Measurements from ENCODE around the gene PIGN. TPM values are rescaled to one million over a fixed set of nuclear protein-coding genes. Genes with fewer than 3 reads are reported as not detected.

The PIGN gene
- total and polyA plus RNA-seq, 2 donors (not counting 1 experiment from before 2014, with no cell fraction given) = 2.7 to 37.3 TPM

DNA sequence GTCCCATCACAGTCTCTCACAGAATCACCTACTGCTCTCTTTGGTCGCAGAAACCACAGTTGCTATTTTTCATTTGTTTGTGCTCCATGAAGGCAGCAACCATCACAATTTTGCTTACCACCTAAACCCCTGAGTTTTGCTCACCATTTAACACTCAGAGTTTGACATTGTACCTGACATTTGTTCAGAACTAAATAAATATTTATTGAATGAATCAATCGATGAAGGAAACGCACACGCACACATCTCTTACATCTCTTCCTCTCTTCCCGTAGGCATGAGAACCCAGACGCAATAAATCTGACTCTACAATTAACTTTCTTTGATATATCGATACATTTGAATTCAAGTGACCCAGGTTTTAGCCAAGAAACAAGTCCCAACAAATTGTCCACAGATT lies 188.5 kb downstream of the PIGN start:
- DNase-seq = no peak
- ChIA-PET CTCF (no interaction called here), POLR2A (no interaction called here)
- no peak overlapping the region for H3K4me3 Mint-ChIP-seq
- no peak for ATAC-seq (ENCODE audit: low read depth)
- H3K27me3 ChIP-seq (replicated peaks in 1 of 4; ENCODE audit: control extremely low read depth in 1 of 4, control insufficient read depth in 3 of 4, insufficient read depth in 4 of 4, low read length in 3 of 4) = no peaks in the 10 kb centered on the region
- no peaks in the 10 kb centered on the region for H3K79me2 ChIP-seq (ENCODE audit: control insufficient read depth, insufficient read depth, low read length)
- intact Hi-C loops (cut with micrococcal nuclease) = no loop called here
- H3K27ac ChIP-seq (ENCODE audit: low read length in 2 of 2) = no peak overlapping the region
- TF ChIP-seq, protein P1, sequence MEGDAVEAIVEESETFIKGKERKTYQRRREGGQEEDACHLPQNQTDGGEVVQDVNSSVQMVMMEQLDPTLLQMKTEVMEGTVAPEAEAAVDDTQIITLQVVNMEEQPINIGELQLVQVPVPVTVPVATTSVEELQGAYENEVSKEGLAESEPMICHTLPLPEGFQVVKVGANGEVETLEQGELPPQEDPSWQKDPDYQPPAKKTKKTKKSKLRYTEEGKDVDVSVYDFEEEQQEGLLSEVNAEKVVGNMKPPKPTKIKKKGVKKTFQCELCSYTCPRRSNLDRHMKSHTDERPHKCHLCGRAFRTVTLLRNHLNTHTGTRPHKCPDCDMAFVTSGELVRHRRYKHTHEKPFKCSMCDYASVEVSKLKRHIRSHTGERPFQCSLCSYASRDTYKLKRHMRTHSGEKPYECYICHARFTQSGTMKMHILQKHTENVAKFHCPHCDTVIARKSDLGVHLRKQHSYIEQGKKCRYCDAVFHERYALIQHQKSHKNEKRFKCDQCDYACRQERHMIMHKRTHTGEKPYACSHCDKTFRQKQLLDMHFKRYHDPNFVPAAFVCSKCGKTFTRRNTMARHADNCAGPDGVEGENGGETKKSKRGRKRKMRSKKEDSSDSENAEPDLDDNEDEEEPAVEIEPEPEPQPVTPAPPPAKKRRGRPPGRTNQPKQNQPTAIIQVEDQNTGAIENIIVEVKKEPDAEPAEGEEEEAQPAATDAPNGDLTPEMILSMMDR (IDR thresholded peaks at IDR 0.05) = no peak
- no peak for TF ChIP-seq EZH2 (IDR thresholded peaks at IDR 0.05; ENCODE audit: borderline replicate concordance, insufficient read depth, low read depth, low read length, poor library complexity, severe bottlenecking)
- H3K4me2 ChIP-seq (replicated peaks; ENCODE audit: low read depth, low read length, poor library complexity, severe bottlenecking) = no peak overlapping the region
- no peak overlapping the region for H3K4me3 ChIP-seq (ENCODE audit: control extremely low read depth in 1 of 5, extremely low read depth in 1 of 5, insufficient read depth in 1 of 5, low read depth in 2 of 5, low read length in 4 of 5)
- H3K9me3 Mint-ChIP-seq (ENCODE audit: insufficient read depth) = no peaks in the 10 kb centered on the region
- no peaks in the 10 kb centered on the region for H3K4me1 Mint-ChIP-seq
- no peak overlapping the region for H3K27ac Mint-ChIP-seq
- no peak overlapping the region for H3K9ac ChIP-seq (ENCODE audit: low read length)
- WGBS (ENCODE audit: insufficient coverage) = 97% methylated on average over 6 of the region's 7 CpGs
- H3K4me1 ChIP-seq (ENCODE audit: control insufficient read depth in 2 of 2, insufficient read depth in 2 of 2, low read length in 2 of 2) = no peaks in the 10 kb centered on the region
- H3K9me3 ChIP-seq (ENCODE audit: control extremely low read depth in 1 of 3, control insufficient read depth in 2 of 3, insufficient read depth in 1 of 3, low read length in 2 of 3) = peaks cover 4 to 9% (median 7%) of the 10 kb centered on the region in 3 donors
- peaks cover 17% of the 10 kb centered on the region for H3K27me3 Mint-ChIP-seq
- no peak overlapping the region for H2AFZ ChIP-seq (ENCODE audit: insufficient read depth, low read depth, low read length, poor library complexity, severe bottlenecking)
- no peaks in the 10 kb centered on the region for H3K36me3 ChIP-seq (replicated peaks in 1 of 2; ENCODE audit: control extremely low read depth in 1 of 2, control insufficient read depth in 1 of 2, extremely low read depth in 1 of 2, insufficient read depth in 2 of 2, low read length in 1 of 2)
- no peaks in the 10 kb centered on the region for H4K20me1 ChIP-seq (ENCODE audit: control insufficient read depth, insufficient read depth, low read length, poor library complexity, severe bottlenecking)

DNA sequence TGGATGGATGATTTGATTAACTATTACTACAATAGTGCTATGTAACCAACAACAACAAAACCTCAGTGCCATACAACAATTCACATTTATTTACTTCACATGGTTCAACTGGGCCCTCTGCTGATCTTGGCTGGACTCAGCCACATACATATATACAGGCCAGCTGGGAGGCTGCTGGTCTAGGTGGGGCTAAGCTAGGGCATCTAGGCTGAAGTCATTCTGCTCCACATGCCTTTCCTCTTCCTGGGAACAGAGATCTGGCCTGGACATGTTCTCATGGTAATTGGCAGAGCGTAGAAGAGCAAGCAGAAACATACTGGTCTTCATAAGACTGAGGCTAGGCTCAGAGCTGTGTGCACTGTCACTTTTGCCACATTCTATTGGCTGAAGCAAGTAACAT lies 191.2 kb downstream of the PIGN start:
- H2AFZ ChIP-seq (ENCODE audit: insufficient read depth, low read depth, low read length, poor library complexity, severe bottlenecking) = no peak overlapping the region
- CTCF ChIA-PET = no interaction called here
- H3K27ac Mint-ChIP-seq = no peak overlapping the region

More for the DNA sequence above, 191.2 kb downstream of the PIGN start:
- POLR2A ChIA-PET = no interaction called here
- no peaks in the 10 kb centered on the region for H3K79me2 ChIP-seq (ENCODE audit: control insufficient read depth, insufficient read depth, low read length)
- Mint-ChIP-seq H3K4me3 (no peak overlapping the region), H3K27me3 (peaks cover 11% of the 10 kb centered on the region), H3K9me3 (ENCODE audit: insufficient read depth) (no peaks in the 10 kb centered on the region), H3K4me1 (no peaks in the 10 kb centered on the region)
- H3K27me3 ChIP-seq (replicated peaks in 1 of 4; ENCODE audit: control extremely low read depth in 1 of 4, control insufficient read depth in 3 of 4, insufficient read depth in 4 of 4, low read length in 3 of 4) = no peaks in the 10 kb centered on the region
- no peak overlapping the region for H3K27ac ChIP-seq (ENCODE audit: low read length in 2 of 2)
- intact Hi-C loops (cut with micrococcal nuclease) = no loop called here
- H3K9me3 ChIP-seq (ENCODE audit: control extremely low read depth in 1 of 3, control insufficient read depth in 2 of 3, insufficient read depth in 1 of 3, low read length in 2 of 3) = peaks cover 0 to under 1% (median 0%) of the 10 kb centered on the region in 3 donors
- no peak for DNase-seq
- H3K4me3 ChIP-seq (ENCODE audit: control extremely low read depth in 1 of 5, extremely low read depth in 1 of 5, insufficient read depth in 1 of 5, low read depth in 2 of 5, low read length in 4 of 5) = no peak overlapping the region
- no peaks in the 10 kb centered on the region for H3K4me1 ChIP-seq (ENCODE audit: control insufficient read depth in 2 of 2, insufficient read depth in 2 of 2, low read length in 2 of 2)
- 100% methylated on average over 1 of the region's 1 CpG for WGBS (ENCODE audit: insufficient coverage)
- no peaks in the 10 kb centered on the region for H4K20me1 ChIP-seq (ENCODE audit: control insufficient read depth, insufficient read depth, low read length, poor library complexity, severe bottlenecking)
- no peak for TF ChIP-seq EZH2 (IDR thresholded peaks at IDR 0.05; ENCODE audit: borderline replicate concordance, insufficient read depth, low read depth, low read length, poor library complexity, severe bottlenecking)
- TF ChIP-seq, protein P1 (IDR thresholded peaks at IDR 0.05) = no peak
- no peak for ATAC-seq (ENCODE audit: low read depth)
- H3K36me3 ChIP-seq (replicated peaks in 1 of 2; ENCODE audit: control extremely low read depth in 1 of 2, control insufficient read depth in 1 of 2, extremely low read depth in 1 of 2, insufficient read depth in 2 of 2, low read length in 1 of 2) = no peaks in the 10 kb centered on the region
- no peak overlapping the region for H3K4me2 ChIP-seq (replicated peaks; ENCODE audit: low read depth, low read length, poor library complexity, severe bottlenecking)
- no peak overlapping the region for H3K9ac ChIP-seq (ENCODE audit: low read length)

Measured in B cell (primary cell).